CD4-positive, alpha-beta T cell treated with Interleukin-10 for 1 hour (primary cell): ENCODE measurements around the gene AFF3.
"Not testable (repeated sequence)": the region's sequence is repeated elsewhere in the genome, so short reads cannot be mapped to it uniquely, and the experiment has no call there.

Source experiments
- DNase-seq: peaks from one replicate; pipeline ENCODE4 v3.0.0-alpha.2; 2020

Gene AFF3, protein sequence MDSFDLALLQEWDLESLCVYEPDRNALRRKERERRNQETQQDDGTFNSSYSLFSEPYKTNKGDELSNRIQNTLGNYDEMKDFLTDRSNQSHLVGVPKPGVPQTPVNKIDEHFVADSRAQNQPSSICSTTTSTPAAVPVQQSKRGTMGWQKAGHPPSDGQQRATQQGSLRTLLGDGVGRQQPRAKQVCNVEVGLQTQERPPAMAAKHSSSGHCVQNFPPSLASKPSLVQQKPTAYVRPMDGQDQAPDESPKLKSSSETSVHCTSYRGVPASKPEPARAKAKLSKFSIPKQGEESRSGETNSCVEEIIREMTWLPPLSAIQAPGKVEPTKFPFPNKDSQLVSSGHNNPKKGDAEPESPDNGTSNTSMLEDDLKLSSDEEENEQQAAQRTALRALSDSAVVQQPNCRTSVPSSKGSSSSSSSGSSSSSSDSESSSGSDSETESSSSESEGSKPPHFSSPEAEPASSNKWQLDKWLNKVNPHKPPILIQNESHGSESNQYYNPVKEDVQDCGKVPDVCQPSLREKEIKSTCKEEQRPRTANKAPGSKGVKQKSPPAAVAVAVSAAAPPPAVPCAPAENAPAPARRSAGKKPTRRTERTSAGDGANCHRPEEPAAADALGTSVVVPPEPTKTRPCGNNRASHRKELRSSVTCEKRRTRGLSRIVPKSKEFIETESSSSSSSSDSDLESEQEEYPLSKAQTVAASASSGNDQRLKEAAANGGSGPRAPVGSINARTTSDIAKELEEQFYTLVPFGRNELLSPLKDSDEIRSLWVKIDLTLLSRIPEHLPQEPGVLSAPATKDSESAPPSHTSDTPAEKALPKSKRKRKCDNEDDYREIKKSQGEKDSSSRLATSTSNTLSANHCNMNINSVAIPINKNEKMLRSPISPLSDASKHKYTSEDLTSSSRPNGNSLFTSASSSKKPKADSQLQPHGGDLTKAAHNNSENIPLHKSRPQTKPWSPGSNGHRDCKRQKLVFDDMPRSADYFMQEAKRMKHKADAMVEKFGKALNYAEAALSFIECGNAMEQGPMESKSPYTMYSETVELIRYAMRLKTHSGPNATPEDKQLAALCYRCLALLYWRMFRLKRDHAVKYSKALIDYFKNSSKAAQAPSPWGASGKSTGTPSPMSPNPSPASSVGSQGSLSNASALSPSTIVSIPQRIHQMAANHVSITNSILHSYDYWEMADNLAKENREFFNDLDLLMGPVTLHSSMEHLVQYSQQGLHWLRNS (N-terminal part only)

DNA sequence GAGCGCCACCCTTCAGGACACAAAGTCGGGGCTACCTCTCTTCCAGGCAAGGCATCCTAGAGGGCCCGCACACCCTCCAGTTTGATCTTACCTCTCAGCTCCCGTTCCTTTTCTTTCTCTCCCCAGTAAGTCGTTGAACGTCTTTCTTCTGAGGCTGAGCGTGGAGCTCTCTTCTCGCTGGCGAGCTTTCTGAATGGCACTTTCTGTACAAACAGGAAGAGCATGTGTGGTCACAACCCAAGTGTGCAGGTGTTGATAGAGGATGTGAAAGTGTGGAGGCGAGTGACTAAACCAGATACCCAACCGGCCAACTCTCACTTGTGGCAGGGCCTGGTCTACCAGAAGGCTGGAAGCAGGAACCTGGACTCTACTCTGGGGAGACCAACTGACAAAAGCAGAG is at the start of gene AFF3:
Gene AFF3, minus strand, starts transcription at position 198 of the 400 bp plus-strand sequence. CDS start 38,136 bp downstream, outside the sequence.
- DNase-seq = peak; percentile 33

DNA sequence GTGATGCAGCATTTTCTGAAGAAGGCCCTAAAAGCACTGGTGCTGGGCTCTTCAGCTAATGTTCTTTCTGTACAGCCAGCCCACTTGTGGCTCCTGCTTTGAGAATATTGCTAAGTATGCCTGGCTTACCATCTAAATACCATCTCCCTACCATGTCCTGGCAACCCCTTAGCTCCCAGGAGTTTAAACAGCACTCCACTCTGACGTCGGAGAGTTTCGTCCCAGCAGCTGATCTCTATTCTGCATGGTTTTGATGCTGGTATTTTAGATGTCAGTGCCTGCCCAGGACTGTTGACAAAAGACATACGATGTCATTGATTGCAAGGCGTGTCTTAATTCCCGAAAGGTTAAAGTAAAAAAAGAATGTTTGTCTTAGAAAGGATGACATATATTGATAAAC is 47.0 kb upstream of the AFF3 start:
- DNase-seq = no peak

DNA sequence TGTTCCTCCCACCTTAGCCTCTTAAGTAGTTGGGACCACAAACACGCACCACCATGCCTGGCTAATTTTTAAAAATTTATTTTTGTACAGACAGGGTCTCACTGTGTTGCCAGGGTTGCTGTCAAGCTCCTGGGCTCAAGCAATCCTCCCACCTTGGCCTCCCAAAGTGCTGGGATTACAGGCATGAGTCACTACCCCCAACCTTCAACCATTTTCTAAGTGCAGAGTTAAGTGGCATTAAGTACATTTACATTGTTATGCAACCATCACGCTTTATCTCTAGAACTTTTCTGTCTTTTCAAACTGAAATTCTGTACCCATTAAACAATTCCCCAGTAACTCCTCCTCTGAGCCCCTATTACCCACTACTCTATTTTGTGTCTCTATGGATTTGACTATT is 45.9 kb upstream of the AFF3 start:
- DNase-seq = no peak

DNA sequence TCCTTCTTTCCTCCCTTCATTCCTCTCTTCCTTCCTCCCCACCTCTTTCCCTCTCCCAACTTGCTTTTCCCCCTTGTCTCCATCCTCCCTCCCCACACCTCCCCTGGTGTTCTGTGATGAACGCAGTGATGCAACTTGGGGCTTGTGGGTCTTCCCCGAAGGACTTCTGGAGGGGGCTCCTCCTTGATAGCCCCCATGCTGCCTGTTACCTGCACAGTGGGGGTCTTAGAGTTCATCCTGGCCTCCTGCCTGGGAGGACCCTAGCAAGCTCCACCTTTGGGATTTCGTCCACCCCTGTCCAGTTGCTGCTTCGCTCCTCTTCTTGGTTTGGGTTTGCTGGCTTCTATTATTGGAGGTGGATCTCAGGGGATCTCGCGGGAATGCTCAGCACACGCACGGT is 43.7 kb upstream of the AFF3 start:
- no peak for DNase-seq

DNA sequence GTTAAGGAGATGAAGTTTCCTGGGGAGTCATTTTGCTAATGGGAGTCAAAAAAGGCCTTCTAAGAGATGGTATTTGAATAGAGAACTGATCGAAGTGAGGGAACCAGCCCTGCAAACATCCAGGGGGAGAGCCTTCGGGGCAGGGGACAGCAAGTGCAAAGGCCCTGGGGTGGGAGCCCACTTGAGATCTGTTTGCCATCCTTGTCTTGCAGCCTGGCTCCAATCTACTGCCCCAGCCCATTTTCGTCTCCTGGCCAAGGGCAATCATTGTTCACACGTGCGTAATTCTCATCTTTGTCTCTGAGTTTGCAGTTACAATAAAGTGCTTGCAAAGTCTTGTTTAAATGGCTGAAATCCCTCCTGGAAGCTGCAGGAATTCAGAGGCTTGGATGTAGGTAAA is 43.1 kb upstream of the AFF3 start:
- no peak for DNase-seq

DNA sequence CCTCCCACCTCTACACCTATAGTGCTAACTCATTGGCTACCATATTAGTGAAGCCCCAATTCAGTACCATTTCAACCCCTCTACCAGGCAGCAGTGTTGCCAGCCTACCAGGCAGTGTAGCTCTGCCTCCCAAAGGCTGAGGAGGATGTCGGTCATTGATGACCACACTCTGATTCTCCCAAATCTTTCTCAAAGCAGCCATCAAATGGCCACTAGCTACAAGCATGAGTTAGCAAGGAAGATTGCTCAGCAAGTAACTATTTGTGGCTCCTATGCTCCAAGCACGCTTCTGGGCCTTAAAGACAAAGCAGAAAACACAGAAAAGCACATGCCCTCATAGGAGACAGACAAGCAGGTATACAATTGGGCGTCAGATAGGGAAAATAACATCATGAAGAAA is 42.7 kb upstream of the AFF3 start:
- DNase-seq = no peak

DNA sequence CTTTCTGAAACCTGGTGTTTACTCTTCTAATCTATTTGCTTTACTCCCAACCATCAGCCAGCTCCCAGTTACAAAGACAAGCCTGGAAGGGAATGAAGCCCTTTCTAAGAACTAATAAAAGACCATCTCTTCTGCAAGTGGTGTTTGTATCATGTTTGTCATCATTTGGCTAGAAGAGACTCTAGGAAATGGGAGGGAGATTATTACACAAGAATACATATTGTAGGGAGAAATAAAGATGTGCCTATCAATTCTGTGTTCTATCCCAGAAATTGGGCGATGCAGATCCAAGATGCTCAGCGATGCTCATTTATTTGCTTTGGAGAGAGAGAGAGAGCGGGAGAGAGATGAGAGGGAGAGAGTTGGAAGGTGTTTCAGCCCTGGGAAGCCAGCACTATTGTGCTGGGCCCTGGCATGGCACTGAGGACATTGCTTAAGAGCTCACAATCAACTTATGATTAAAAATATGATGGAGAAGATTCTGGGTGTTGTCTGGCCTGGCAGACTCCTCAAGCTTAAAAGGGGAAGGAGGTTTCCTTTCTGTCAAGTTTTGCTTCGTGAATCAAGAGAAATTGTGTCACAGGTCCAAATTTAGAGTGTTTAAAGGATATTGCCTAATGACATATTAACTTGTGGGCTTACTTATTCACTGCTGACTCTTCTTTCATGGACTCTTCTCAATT is 41.8 kb upstream of the AFF3 start:
- no peak for DNase-seq

DNA sequence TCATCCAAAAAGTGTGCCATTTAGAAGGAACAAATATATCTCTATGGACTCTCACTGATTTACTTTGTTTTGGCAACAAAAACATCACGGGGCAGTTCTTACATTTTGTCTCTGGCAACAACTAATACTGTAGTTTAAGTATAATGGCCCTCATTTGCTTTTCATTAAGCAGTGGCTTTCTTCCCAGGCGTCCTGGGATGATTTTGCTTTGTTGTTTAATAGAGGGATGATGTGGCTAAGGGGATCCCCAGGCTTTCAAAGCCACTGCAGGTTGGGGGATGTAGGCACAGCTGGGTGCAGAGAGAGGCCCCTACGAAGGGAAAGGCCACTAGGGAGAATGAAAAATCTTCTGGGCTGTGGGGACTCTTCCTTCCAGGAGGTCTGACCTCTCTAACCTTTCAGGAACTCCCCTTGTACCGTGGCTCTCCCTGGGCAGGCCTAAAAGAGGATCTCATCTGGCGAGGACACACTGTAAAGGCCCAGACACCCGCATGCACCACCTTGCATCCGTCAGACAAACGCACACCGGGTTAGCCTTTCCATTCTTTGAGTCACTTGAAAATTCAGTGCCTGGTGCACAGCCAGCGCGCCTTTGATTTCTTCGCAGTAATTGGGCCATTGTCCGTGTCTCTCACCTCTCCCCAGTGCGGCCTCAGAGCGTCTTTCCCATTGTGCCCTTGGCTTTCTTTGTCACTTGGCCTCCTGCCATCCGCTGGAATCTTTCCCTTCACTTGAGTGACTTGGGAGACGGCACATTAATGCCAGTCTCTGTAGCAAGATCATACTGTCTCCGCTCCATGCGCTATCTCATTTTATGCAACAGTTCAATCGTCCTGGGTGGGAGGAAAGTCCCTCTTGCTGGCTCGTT is 40.3 kb upstream of the AFF3 start:
- DNase-seq = no peak

DNA sequence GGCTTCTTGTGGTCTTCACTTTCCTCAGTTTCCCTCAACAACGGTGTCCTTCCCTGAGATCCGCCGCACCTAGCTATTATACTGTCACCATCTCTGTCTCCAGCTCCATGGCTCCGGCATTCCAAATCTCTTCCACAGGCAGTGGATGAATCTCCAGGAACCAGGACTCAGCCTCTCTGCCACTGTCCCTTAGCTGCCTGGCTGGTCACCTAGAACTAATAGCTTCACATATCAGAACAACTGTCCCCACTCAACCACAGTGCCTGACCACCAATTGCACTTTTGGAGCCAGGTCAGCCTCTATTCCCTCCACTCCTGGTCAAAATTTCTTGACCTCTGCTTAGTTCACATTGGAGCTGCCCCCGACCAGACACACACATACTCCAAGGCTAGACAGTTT is 38.1 kb upstream of the AFF3 start:
- DNase-seq = no peak

DNA sequence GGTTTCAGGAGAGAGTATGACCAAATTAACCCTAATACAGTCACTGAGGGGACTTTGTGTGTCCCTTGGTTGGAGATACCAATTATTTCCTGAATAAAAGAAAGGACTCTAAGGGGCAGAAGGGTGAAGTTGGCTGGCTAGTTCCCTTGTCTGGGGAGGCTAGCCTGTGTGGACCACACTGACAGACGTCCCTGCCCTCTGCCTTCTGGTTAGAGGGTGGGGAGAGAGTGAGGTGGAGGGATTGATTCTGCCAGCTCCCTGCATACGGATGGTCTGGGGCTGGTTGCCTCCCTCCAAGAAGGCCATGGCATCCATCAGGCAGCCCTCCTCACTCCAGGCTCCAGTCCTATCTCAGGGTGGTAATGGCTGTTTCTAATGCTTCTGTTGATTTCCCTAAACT is 37.4 kb upstream of the AFF3 start:
- no peak for DNase-seq

DNA sequence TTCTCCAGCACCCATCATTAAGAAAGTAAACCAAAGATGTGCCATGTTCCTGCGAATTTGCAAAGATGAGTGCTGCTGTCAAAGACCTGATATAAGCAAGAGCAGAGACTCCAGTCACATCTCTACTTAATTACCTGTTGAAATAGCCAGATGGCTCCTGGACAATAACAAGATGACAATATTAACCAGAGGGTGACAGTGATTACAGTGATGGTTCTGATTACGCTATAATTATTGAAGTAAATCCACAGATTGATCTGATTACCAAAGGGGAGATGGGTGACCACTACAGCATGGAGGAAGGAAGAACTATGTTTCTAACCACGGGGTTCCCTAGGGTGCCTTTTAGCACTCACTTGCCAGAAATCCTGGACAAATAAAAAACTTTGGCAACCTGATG is 36.5 kb upstream of the AFF3 start:
- no peak for DNase-seq

DNA sequence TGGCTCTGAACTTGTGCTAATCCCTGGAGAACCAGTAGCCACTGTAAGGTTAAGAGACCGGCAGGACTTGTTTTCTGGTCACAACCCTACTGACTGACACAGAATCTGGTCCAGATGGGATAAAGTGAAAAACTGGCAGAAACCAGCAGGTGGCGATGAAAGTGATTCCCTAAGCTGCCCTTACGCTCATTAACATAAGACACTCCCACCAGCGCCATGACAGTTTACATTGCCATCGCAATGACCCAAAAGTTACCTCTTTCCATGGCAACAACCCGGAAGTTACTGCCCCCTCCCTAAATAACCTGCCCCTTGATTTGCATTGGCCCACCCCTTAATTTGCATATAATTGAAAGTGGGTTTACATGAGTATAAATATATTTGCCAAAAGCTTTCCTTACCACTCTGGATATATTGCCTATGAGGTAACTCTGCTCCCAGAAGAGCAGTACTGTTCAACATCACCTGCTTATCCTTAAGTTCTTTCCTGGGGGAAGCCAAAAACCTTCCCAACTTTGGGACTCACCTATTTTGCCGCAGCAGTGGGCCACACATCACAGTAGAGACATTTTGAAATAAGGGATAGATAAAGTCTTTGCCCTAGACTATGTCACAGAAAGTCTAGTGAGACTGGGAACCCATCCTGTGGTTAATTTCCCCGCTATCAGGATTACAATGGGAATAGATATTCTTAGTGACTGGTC is 35.8 kb upstream of the AFF3 start:
- DNase-seq = peak; percentile 30

DNA sequence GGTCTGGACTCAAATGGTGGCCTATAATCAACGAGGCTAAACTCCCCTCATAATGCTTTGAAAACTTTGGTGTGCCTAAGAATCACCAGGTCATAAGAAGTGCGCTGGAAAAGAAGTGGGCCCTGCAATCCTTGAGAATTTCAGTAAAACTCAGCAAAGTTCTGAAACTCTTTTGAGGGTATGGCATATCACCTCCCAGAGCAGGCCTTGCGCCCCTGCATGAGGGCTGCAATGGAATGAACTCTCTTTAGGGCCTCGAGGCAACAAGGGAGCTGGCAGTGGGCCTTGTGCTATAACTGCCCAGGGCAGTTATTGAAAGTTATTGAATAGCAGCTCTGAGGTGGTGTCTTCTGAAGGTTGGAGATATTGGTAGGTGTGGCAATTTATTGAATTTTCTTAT is 34.5 kb upstream of the AFF3 start:
- no peak for DNase-seq

DNA sequence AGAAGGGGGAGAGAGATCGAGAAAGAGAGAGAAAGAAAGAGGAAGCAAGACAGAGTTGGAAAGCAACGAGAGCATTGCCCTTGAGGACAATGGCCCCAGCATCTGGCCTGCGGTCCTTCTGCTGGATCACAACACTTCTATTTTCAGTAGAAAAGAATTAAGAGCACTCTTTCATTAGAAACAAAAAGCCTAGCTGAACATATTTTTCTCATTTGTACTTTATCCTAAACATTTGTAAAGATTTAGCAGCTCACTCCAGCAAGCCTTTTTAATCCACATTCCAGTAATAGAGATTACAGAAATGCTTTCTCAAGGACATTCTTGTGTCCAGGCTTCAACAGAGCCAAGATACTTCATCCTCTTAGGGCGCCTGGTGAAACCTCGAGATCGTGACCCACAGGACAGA is 31.6 kb upstream of the AFF3 start:
- DNase-seq = no peak

DNA sequence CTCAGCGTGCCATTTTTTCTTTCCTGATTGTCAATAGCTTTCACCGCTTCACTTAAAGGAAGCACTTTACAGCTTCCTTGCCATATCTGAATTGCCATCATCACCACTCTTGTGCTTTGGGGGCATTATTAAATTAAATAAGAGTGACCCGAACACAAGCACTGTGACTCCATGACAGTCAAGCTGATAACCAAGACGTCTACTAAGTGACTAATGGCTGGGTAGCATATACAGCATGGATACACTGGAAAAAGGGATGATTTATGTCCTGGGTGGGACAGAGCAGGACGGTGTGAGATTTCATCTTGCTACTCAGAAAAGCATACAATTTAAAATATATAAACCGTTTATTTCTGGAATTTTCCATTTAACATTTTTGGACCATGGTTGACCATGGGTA is 24.3 kb upstream of the AFF3 start:
- DNase-seq = no peak

DNA sequence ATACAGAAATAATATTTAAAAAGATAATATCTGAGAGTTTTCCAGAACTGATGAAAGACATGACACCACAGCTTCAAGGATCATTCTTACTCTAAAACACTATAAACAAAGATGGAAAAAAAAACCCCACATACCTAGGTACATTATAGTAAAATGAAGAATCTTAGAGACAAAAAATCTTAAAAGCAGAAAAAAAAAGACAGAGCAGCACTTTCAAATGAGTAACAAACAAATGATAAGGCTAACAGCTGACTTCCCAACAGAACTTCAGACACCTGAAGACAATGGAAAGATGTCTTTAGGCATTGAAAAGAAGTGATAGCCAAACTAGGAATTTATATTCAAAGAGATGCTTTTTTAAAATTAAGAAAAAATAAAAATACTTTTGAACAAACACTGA is 21.2 kb upstream of the AFF3 start:
- no peak for DNase-seq

DNA sequence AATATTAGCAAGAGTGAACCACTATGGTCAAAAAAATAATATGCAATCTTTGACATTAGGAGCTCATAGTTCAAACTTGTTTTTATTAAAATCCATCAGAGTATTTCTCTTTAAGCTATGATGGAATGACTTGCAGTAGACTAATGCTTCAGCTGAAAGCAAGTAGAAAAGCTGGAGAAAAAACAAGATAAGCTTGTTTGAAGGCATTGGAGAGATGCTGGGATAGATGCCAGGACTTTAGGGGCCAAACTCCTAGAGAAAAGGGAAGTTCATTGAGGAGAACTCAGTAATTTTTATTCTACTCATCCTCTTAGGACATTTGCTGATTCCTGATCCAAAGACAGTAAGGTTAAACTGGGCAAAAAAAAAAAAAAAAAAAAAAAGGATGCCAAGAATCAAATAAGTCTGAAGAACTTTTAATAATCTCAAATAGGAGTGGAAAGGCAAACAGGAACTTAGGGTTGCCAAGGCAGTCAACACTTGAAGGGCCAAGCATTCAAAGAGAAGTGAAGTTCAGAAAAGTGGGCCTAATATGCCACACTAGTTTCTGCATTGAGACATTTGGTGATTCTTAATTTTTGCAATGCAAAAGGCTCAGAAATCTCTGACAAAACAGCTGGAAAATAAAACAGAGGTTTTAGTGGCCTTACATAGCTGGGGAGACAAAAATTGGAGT is 19.7 kb upstream of the AFF3 start:
- DNase-seq = no peak

DNA sequence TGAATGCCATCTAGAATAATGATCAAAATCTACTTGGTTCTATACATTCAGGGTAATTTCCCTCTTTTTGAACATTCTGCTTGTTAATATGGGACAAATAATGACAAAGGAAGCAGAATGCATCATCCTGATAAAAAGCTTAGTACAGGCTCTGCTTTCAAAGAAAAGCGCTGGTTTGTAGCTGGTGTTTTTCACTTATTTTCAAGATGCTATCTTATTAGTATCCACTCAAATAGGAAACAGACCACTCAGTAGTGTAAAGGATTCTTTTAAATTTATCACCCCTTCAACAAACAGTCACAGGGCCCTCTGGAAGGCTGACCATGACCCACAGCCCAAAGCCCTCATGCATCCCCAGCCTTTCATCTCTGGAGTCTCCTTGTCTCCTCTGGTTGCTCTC is 18.0 kb upstream of the AFF3 start:
- no peak for DNase-seq

DNA sequence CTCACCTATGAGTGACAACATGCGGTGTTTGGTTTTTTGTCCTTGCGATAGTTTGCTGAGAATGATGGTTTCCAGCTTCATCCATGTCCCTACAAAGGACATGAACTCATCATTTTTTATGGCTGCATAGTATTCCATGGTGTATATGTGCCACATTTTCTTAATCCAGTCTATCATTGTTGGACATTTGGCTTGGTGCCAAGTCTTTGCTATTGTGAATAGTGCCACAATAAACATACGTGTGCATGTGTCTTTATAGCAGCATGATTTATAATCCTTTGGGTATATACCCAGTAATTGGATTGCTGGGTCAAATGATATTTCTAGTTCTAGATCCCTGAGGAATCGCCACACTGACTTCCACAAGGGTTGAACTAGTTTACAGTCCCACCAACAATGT is 9.4 kb upstream of the AFF3 start:
- not testable (repeated sequence) for DNase-seq

DNA sequence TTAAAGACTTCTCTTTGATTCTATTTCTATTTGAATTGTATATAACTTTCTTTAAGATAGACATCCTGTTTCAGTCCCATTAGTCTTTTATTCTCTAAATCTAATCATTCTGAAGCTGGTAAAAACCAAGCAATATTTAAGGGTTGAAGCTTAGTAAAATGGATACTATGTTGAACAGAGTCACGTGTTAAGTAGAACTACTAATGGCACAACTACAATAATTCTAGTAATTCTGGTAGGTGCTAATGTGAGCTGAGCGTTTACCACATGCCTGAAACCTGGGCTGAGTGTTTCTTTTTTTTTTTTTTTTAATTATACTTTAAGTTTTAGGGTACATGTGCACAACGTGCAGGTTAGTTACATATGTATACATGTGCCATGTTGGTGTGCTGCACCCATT is 8.9 kb upstream of the AFF3 start:
- DNase-seq = no peak

DNA sequence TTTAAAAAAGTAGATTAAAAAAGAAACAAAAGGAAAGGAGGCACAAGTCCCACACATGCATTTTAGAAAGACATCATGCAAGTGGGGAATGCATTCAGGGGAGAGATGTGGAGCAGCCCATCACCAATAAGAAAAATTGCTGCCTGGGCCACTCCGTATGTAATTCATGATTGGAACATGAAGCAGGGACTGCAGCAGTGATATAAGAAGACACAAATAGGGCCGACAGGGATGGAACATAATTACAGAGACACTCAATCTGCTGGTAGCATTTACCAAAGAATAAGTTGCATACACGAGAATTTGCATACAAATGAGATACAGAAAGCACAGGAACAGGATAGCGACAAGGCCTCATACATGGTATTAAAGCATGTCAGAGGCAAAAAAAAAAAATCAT is 6.5 kb upstream of the AFF3 start:
- DNase-seq = no peak
